Osteocyte (in vitro differentiated cells): ENCODE results near the gene GAD2. TPM values are rescaled to one million over a fixed set of nuclear protein-coding genes. Genes with fewer than 3 reads are reported as not detected.

ENCODE experiments used
- DNase-seq: peaks from one replicate; pipeline ENCODE4 v3.0.0; 2021; ENCODE audit warnings: mixed read lengths; ENCODE audit not compliant: unreplicated experiment; ENCODE audit errors: extremely low spot score
- H3K27ac Mint-ChIP-seq: one replicate; pipeline ENCODE4 v1.8.0; 2021; ENCODE audit warnings: mild to moderate bottlenecking, mixed read lengths; ENCODE audit not compliant: unreplicated experiment
- H3K27me3 Mint-ChIP-seq: one replicate; pipeline ENCODE4 v1.8.0; 2021; ENCODE audit warnings: mixed read lengths; ENCODE audit not compliant: unreplicated experiment
- H3K36me3 Mint-ChIP-seq: one replicate; pipeline ENCODE4 v1.8.0; 2021; ENCODE audit warnings: mixed read lengths; ENCODE audit not compliant: unreplicated experiment
- H3K4me1 Mint-ChIP-seq: one replicate; pipeline ENCODE4 v1.8.0; 2021; ENCODE audit warnings: mixed read lengths; ENCODE audit not compliant: unreplicated experiment
- H3K4me3 Mint-ChIP-seq: one replicate; pipeline ENCODE4 v1.8.0; 2021; ENCODE audit warnings: mild to moderate bottlenecking, moderate library complexity, mixed read lengths; ENCODE audit not compliant: unreplicated experiment
- H3K9me3 Mint-ChIP-seq: one replicate; pipeline ENCODE4 v1.8.0; 2021; ENCODE audit warnings: mixed read lengths; ENCODE audit not compliant: unreplicated experiment
- total RNA-seq: library from RNA; stranded (reverse); gene quantifications from 2 replicates; pipeline ENCODE4 v1.2.1, GENCODE V29; 2021
- TF ChIP-seq, protein P1 (sequence below): fragments of 200-600 bp; sonication (generic); IDR thresholded peaks from 2 replicates; pipeline ENCODE4 v1.5.0; 2021; ENCODE audit warnings: antibody characterized with exemption, mild to moderate bottlenecking, moderate library complexity

Gene GAD2
- total RNA-seq, 1 donor from 2014 or later: not detected

DNA sequence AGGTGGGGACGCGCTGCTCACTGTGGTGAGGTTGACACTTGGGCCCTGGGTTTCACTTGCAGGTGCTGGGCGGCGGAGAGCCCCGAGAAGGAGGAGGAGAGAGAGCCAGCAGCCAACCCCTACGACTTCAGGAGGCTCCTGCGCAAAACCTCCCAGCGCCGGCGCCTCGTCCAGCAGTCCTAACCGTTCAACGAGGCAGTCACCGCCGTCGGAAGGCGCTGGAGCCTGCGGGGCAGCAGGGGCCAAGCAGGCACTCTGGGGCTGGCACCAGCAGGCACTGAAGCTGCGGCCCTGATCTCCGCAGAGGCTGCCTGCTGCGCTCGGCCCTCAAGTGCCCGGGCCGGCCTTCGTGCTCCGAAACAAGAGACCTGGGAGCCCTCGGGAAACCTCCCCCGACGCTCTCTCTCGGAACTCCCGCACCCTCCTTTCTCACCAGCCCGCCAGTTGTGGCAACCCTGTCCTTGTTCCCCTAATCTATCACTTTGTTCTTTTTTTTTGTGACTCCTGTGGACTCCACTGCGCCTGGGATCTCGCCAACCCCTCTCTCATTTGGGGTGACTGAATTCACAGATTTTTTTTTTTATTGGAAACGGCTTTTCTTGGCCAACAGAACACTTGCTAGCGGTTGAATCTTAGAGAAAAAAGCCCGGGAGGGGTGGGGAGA, 4.7 kb upstream of the GAD2 start:
- Mint-ChIP-seq H3K27me3 (peaks cover 34% of the 10 kb centered on the region), H3K4me3 (no peak overlapping the region), H3K4me1 (peaks cover 11% of the 10 kb centered on the region), H3K9me3 (peaks cover 3% of the 10 kb centered on the region), H3K36me3 (no peaks in the 10 kb centered on the region), H3K27ac (no peak overlapping the region)
- TF ChIP-seq, protein P1, sequence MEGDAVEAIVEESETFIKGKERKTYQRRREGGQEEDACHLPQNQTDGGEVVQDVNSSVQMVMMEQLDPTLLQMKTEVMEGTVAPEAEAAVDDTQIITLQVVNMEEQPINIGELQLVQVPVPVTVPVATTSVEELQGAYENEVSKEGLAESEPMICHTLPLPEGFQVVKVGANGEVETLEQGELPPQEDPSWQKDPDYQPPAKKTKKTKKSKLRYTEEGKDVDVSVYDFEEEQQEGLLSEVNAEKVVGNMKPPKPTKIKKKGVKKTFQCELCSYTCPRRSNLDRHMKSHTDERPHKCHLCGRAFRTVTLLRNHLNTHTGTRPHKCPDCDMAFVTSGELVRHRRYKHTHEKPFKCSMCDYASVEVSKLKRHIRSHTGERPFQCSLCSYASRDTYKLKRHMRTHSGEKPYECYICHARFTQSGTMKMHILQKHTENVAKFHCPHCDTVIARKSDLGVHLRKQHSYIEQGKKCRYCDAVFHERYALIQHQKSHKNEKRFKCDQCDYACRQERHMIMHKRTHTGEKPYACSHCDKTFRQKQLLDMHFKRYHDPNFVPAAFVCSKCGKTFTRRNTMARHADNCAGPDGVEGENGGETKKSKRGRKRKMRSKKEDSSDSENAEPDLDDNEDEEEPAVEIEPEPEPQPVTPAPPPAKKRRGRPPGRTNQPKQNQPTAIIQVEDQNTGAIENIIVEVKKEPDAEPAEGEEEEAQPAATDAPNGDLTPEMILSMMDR: no peak
- no peak for DNase-seq

DNA sequence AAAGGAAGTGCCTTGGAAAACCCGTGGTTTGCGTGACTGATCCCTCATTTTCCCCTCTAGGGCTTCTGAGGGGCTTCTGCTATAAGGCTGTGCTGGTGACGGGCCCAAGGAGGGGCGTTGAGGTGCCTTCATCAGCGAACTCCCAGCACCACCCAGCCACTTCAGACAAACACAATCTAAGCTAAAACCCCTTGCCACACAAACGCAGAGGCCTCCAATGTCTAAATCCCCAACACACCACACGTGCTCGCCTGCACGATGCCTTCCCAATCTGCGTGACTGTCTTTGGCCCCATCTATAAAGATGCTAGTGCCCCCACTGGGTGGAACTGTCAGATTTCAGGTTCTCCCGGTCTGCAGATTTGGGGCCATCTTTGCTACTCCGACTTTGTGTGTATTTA, 4.1 kb upstream of the GAD2 start:
- no peak for DNase-seq
- Mint-ChIP-seq H3K27ac (no peak overlapping the region), H3K36me3 (no peaks in the 10 kb centered on the region), H3K27me3 (peaks cover 40% of the 10 kb centered on the region), H3K4me1 (peaks cover 13% of the 10 kb centered on the region), H3K4me3 (no peak overlapping the region), H3K9me3 (peaks cover 3% of the 10 kb centered on the region)
- TF ChIP-seq, protein P1: no peak

DNA sequence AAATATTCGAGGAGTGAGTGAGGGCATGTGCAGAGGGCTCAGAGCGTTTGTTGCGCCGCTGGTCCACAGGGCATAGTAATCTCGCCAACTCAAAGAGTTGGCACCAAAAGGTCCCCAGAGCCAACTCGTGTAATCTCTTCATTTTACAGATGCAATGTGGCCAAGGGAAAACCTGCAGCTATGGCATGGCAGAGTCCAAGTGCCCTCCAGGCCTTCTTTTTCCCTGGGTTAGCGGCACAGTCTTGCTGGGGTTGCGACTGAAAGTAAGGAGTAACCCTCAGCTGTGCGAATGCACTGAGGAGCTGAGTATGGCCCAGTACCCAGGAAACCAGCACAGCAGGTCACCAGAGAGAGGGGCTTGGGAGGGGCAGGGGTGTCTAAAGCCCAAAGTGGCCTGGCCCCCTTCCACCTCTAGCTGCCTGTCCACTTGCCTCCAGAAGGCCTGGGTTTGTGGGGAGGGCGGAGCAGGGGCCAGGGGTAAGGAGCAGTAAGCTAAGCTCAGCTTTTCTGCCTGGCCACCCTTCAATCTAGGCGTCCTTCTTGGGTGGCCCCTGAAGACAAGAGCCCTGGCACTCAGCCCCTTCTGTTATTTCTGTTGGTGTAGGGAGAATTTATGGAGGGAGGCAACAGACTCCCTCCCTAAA, 3.3 kb upstream of the GAD2 start:
- H3K36me3 Mint-ChIP-seq: no peaks in the 10 kb centered on the region
- peaks cover 43% of the 10 kb centered on the region for H3K27me3 Mint-ChIP-seq
- peaks cover 13% of the 10 kb centered on the region for H3K4me1 Mint-ChIP-seq
- TF ChIP-seq, protein P1: no peak
- H3K27ac Mint-ChIP-seq: no peak overlapping the region
- H3K9me3 Mint-ChIP-seq: peaks cover 3% of the 10 kb centered on the region
- H3K4me3 Mint-ChIP-seq: no peak overlapping the region
- DNase-seq: no peak

DNA sequence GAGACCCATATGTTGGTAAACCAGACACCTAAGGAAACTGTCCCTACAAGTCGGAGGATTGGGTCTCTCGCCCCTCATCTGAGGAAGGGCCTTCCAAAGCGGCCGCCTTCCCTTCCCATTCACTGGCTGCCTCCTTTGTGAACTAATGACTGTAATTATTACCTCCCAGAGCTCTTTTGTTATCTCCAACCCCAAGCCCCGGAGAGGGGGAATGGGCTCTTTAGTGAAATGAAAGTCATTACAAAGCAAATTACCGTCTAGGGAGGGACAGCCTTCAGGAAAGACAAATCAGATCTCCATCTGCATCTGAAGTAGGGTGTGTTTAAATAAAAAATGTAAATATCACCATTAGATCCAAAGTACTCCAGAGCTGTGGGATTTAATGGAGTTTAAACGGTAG, 2.6 kb upstream of the GAD2 start:
- no peak overlapping the region for H3K27ac Mint-ChIP-seq
- peaks cover 51% of the 10 kb centered on the region for H3K27me3 Mint-ChIP-seq
- no peak overlapping the region for H3K4me3 Mint-ChIP-seq
- TF ChIP-seq, protein P1: no peak
- DNase-seq: no peak
- H3K36me3 Mint-ChIP-seq: no peaks in the 10 kb centered on the region
- H3K9me3 Mint-ChIP-seq: peaks cover 3% of the 10 kb centered on the region
- peaks cover 13% of the 10 kb centered on the region for H3K4me1 Mint-ChIP-seq

DNA sequence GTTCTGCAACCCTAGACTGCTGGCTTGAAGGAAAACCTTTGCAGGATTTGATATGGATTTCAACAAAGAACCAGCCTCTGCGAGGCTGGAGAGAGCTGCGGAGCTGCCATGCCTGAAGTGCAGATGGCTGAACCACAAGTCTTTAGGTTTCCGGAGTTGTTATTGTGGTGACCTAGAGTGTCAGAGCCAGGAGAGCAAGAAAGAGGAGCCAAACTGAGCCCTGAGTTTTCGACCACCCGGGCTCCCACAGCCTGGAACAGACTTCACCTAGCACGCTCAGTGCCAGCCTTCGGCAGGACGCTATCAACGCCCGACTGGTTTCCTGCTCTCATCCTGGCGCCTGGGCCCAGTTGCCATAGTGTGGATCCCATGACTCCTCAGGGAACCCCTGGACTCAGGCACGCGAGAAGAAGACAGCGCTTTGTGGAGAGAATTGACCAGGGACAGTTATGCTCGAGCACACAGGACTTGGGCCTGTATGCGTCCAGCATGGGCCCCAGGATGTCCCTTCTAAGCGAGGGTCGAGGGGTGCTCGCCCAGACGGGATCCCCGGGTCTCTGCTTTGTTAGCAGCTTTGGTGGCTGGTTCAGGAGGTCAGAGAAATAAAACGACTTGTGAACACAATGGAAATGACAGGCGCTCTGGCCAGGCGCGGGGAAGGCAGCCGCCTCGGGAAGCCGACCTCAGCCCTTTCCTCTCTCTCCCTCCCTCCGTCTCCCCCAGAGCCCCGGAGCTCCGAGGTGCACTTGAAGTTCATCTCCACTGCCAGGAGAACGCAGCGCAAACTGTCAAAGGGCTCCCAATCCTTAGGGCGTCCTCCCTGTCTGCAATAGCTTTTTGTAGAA, 1.8 kb upstream of the GAD2 start:
- H3K27ac Mint-ChIP-seq: no peak overlapping the region
- H3K27me3 Mint-ChIP-seq: peaks cover 54% of the 10 kb centered on the region
- H3K36me3 Mint-ChIP-seq: no peaks in the 10 kb centered on the region
- no peak for DNase-seq
- no peak overlapping the region for H3K4me3 Mint-ChIP-seq
- H3K9me3 Mint-ChIP-seq: peaks cover 3% of the 10 kb centered on the region
- TF ChIP-seq, protein P1: no peak
- peaks cover 13% of the 10 kb centered on the region for H3K4me1 Mint-ChIP-seq
